CD4-positive, alpha-beta T cell treated with Interleukin-6 at 100 ng/mL for 8 hours (primary cell): ENCODE measurements around the gene CRYGA.
"Not testable (repeated sequence)": the region's sequence is repeated elsewhere in the genome, so short reads cannot be mapped to it uniquely, and the experiment has no call there.

Source experiments
- DNase-seq: peaks from one replicate; pipeline ENCODE4 v3.0.0-alpha.2; 2020; ENCODE audit warnings: mixed read lengths, low spot score

The CRYGA gene

GRCh38 chr2:208127090-208127489, 36.3 kb downstream of the CRYGA start:
- DNase-seq = no peak

GRCh38 chr2:208125251-208125650, 38.1 kb downstream of the CRYGA start:
- DNase-seq = no peak

DNA sequence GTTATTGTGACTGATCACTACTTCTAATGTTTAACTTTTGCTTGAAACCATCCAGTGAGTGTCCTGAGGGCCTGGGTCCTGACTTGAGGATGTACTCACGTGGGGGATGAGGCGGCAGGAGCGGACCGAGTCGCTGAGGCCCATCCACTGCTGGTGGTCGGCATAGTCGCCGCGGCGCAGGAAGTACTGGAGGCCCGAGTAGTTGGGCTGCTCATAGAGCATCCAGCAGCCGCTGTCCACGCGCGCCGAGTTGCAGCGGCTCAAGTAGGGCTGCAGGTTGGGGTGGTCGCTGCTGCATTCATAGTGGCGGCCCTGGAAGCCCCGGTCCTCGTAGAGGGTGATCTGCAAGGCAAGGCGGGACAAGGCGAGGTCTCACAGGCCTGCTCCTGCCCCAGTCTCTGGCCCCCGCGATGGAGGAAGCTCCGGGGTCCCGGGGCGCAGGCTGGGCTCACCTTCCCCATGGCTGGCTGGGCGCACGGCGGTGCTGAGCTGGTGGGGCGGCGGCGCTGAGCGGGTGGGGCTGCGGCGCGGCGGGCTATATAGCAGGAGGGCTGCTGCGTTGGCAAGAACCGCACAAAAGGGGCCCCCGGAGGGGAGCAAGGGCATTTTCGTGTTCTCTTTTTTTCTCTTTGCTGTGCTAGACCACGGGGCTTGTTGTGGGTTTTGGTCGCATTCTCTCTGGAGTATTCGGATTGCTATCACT, 39.2 kb downstream of the CRYGA start, which contains the start of gene CRYGD:
Gene CRYGD, minus strand, starts transcription at position 512 of the 703 bp plus-strand sequence. Its CDS starts 51 bp downstream, at position 461.
- DNase-seq = not testable (repeated sequence)

GRCh38 chr2:208122248-208122647, 41.1 kb downstream of the CRYGA start:
- DNase-seq = no peak

- no peak for DNase-seq
These were observed 44.5 kb downstream of the CRYGA start for GRCh38 chr2:208118918-208119317.

DNA sequence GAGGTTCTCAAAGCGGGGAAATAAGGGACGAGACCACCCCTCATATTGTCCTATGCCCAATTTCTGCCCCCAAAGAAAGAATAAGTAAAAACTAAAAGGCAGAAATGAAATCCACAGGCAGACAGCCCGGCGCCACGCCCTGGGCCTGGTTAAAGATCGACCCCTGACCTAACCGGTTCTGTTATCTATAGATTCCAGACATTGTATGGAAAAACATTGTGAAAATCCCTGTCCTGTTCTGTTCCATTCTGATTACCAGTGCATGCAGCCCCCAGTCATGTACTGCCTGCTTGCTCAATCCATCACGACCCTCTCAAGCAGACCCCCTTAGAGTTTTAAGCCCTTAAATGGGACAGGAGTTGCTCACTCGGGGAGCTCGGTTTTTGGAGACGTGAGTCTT, 46.0 kb downstream of the CRYGA start:
- not testable (repeated sequence) for DNase-seq

DNA sequence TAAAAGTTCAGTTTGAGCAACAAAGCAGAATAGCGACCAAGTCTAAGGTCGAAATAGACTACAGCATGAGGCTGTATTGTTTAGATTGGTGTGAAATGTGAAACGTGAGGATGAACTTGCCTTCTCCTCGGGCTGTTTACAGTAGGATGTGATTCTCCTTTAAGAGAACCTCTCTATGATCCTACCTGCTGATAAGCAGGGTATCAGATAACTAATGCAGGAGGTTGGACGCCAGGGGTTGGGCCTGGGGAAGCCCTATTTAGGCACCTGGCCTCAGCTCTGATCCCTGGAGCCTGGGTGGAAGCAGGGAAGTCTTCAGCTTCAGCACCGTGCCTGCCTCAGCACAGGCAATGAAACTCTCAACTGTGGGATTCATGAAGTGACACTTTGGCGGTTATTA, 50.4 kb downstream of the CRYGA start:
- DNase-seq = no peak

GRCh38 chr2:208112273-208112745, 51.1 kb downstream of the CRYGA start:
- not testable (repeated sequence) for DNase-seq
